Measurements from ENCODE around the gene SV2C. TPM values are rescaled to one million over a fixed set of nuclear protein-coding genes. Genes with fewer than 3 reads are reported as not detected.
"Not testable (repeated sequence)": the region's sequence is repeated elsewhere in the genome, so short reads cannot be mapped to it uniquely, and the experiment has no call there.

Gene SV2C
- total RNA-seq, 1 donor from 2014 or later, result not detected

DNA sequence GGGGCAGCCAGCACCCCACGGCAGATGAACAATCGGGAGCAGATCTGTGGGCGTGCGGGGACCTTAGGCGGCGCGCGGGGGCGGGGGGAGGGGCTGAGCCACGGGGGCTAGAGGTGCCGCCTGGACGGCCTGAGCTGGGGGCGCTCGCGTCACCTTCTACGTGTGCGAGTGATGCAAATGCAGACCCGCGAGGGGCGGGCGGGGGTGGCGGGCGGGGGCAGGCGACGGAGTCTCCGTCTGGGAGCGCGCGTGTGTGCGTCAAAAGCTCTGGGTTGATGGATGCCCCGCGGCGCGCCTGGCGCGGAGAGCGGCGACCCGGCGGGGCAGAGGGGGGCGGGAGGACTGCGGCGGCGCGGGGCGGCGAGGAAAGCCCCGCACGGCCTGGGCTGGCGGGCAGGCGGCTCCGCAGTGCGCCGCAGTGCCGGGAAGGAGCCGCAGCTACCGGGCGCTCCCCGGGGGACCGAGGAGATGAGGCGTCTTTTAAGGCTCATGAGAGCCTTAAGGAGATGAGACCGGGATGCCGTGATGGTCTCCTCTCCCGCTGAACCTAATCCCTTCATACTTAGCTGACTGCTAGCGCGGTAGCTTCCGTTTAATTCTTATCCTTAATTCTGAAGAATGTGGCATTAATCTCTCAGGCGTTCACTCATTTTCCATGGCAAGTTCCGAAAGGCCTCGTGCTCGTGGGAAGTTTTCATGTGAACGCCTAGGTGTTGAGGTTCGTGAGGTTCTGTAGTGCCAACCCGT, 1.5 kb downstream of the SV2C start:
- no peak overlapping the region for H3K4me3 ChIP-seq (ENCODE audit: low read depth, low read length)
- DNase-seq (ENCODE audit: low read depth), result no peak
- TF ChIP-seq, protein P1, sequence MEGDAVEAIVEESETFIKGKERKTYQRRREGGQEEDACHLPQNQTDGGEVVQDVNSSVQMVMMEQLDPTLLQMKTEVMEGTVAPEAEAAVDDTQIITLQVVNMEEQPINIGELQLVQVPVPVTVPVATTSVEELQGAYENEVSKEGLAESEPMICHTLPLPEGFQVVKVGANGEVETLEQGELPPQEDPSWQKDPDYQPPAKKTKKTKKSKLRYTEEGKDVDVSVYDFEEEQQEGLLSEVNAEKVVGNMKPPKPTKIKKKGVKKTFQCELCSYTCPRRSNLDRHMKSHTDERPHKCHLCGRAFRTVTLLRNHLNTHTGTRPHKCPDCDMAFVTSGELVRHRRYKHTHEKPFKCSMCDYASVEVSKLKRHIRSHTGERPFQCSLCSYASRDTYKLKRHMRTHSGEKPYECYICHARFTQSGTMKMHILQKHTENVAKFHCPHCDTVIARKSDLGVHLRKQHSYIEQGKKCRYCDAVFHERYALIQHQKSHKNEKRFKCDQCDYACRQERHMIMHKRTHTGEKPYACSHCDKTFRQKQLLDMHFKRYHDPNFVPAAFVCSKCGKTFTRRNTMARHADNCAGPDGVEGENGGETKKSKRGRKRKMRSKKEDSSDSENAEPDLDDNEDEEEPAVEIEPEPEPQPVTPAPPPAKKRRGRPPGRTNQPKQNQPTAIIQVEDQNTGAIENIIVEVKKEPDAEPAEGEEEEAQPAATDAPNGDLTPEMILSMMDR (conservative IDR thresholded peaks at IDR 0.05; ENCODE audit: low read depth, low read length), result no peak

DNA sequence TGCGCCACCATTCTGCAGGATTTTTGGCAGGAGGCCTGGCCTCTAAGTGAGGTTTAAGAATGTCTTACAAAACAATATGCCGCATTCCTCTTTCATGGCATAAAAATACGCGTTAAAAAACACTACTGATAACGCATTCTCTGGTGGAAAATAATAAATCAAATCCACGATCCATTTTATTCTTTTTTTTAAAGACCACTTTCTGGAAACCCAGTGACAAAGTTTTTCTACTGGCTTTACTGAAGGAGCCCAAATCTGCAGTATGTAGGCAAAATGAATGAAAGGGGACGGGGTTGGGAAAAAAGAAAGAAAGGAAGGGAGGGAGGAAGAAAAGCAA, 2.0 kb downstream of the SV2C start:
- TF ChIP-seq, protein P1 (conservative IDR thresholded peaks at IDR 0.05; ENCODE audit: low read depth, low read length), result no peak
- DNase-seq (ENCODE audit: low read depth), result no peak
- no peak overlapping the region for H3K4me3 ChIP-seq (ENCODE audit: low read depth, low read length)

DNA sequence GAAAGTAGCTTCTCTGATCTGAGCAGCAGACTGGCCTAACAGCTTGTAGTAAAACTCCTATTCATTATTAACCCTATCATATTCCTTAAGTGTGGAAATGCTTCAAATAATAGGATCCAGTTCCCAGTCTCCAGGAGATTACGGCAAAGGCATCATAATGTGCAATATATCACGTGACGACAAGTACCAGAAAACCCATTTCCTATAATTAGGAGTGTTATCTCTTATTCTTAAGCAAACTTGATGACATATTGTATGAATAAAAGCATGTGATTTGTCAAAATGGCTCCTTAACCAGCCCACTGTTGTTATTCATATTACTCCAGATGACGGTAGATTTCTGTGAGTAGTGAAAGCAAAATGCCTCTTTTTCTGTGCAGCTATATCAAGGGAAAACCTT, 2.9 kb downstream of the SV2C start:
- DNase-seq (ENCODE audit: low read depth), result no peak
- TF ChIP-seq, protein P1 (conservative IDR thresholded peaks at IDR 0.05; ENCODE audit: low read depth, low read length), result no peak

DNA sequence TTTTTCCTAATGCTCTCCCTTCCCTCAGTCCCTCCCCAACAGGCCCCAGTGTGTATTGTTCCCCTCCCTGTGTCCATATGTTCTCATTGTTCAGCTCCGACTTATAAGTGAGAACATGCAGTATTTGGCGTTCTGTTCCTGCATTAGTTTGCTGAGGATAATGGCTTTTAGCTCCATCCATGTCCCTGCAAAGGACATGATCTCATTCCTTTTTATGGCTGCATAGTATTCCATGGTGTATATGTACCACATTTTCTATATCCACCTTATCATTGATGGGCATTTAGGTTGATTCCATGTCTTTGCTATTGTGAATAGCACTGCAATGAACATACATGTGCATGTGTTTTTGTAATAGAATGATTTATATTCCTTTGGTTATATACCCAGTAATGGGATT, 6.0 kb downstream of the SV2C start:
- DNase-seq (ENCODE audit: low read depth); H3K4me3 ChIP-seq (ENCODE audit: low read depth, low read length): not testable (repeated sequence)

More for the DNA sequence above, 2.9 kb downstream of the SV2C start:
- no peak overlapping the region for H3K4me3 ChIP-seq (ENCODE audit: low read depth, low read length)

DNA sequence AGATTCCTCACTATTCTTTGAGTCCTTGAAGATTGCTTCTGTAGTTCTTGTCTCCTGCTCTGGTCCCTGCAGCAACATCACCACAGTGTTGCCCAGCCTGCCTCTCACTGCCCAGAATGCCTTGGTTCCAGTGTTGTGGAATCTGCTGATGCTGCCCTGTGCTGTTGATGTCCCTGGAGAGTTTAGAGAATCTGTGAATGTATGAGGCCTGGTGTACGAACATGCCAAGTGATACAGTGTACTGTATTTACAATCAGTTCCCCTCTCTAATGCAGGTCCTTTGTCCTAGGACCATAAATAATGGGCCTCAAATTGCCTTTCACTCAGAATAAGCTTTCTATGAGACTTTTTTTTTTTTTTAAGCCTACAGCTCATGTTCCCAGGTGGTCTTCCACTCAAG, 8.2 kb downstream of the SV2C start:
- TF ChIP-seq, protein P1 (conservative IDR thresholded peaks at IDR 0.05; ENCODE audit: low read depth, low read length), result no peak
- DNase-seq (ENCODE audit: low read depth), result no peak
- H3K4me3 ChIP-seq (ENCODE audit: low read depth, low read length), result no peak overlapping the region

DNA sequence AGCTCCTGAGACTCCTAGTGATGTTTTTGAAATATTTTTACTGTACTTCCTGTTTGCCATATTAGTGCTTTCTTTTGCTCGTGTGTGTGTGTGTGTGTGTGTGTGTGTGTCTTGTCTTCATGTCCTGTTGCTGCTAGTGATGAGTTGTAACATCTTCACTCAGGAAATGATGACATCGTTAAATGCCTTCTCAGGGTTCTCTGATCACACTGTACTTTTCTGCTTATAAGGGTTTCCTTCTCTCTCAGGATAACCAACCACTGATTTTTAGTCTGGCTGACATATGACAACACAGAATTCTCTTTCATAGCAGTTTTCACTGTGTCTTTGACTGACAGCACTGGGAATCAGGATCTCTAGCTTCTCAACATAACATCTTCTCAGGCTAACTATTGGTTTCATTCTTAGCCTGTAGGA, 16.1 kb downstream of the SV2C start:
- DNase-seq (ENCODE audit: low read depth), result no peak
- TF ChIP-seq, protein P1 (conservative IDR thresholded peaks at IDR 0.05; ENCODE audit: low read depth, low read length), result no peak

DNA sequence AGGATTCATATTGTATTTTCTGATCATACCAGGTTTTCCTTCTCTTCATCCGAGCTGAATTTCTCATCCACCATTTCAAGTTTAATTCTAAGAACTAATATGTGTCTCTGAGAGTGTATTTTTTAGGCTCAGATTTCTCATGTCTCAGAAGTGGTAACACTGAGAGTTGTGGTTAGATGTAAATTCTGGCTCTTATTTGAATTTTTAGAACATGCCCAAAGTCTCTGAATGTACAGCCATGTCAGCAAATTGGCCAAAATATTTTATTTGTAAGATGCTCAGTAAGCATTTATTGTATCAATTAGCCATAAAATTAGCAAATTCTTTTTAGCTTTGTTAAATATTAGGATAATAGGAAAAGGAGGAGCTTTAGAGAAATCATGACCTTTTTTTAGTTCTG, 16.6 kb downstream of the SV2C start:
- no peak overlapping the region for H3K4me3 ChIP-seq (ENCODE audit: low read depth, low read length)
- TF ChIP-seq, protein P1 (conservative IDR thresholded peaks at IDR 0.05; ENCODE audit: low read depth, low read length), result no peak
- DNase-seq (ENCODE audit: low read depth), result no peak

More for the DNA sequence above, 16.1 kb downstream of the SV2C start:
- no peak overlapping the region for H3K4me3 ChIP-seq (ENCODE audit: low read depth, low read length)
